Left lung (tissue), 10 donors: ENCODE results near the gene TTC39B. TPM values are rescaled to one million over a fixed set of nuclear protein-coding genes. Genes with fewer than 3 reads are reported as not detected.
"Not testable (repeated sequence)": the region's sequence is repeated elsewhere in the genome, so short reads cannot be mapped to it uniquely, and the experiment has no call there.

Experiments used
- ATAC-seq: fragments of 200-7000 bp; cut with Tn5 transposase; one replicate; pipeline ENCODE4 v1.9.1; 2020; ENCODE audit warnings: moderate library complexity
- DNase-seq, 4 donors: peaks; one replicate each; pipeline ENCODE4 v3.0.0-alpha.2; 2013 to 2020
- H3K27ac ChIP-seq, 2 donors: fragments of 200-600 bp; sonication (generic) in 1 of 2; one replicate each; pipeline versions ENCODE4 v1.5.0 to v1.8.0; 2020 to 2021
- H3K27me3 ChIP-seq, 2 donors: fragments of 200-600 bp; sonication (generic) in 1 of 2; one replicate each; pipeline versions ENCODE4 v1.5.0 to v1.8.0; 2020 to 2021
- H3K36me3 ChIP-seq, 2 donors: fragments of 200-600 bp; sonication (generic) in 1 of 2; one replicate each; pipeline versions ENCODE4 v1.5.0 to v1.8.0; 2020 to 2021
- H3K4me1 ChIP-seq, 2 donors: fragments of 200-600 bp; one replicate each; pipeline ENCODE4 v1.8.0; 2021
- H3K4me3 ChIP-seq, 2 donors: fragments of 200-600 bp; sonication (generic) in 1 of 2; one replicate each; pipeline versions ENCODE4 v1.5.0 to v1.8.0; 2020 to 2021; ENCODE audit warnings: mild to moderate bottlenecking in 1 of 2
- H3K9me3 ChIP-seq, 2 donors: fragments of 200-600 bp; sonication (generic) in 1 of 2; one replicate each; pipeline versions ENCODE4 v1.5.0 to v1.8.0; 2020 to 2021
- CTCF ChIP-seq, 2 donors: fragments of 200-600 bp; sonication (generic) in 1 of 2; IDR thresholded peaks; one replicate each; pipeline versions ENCODE4 v1.5.0 to v1.8.0; 2021; ENCODE audit warnings: antibody characterized with exemption in 2 of 2
- intact Hi-C, 2 donors: fragments of 100-400 bp; cut with DNase I; formaldehyde crosslinking; loops; one replicate each; pipeline versions ENCODE4 v1.11.2 to v1.14.2; 2022
- polyA plus RNA-seq, 6 donors: library from polyadenylated mRNA; unstranded; fragments of 120-200 nt; gene quantifications; one replicate each; pipeline ENCODE4 v1.2.1, GENCODE V29; 2013; ENCODE audit not compliant: insufficient read length in 6 of 6
- total RNA-seq, 2 donors: library from RNA; stranded (reverse); fragmentation: NEBNext Ultra II Directional; extraction: Animal tissue kit (Norgen Biotek cat#: 25700); gene quantifications; one replicate each; pipeline ENCODE4 v1.2.1, GENCODE V29; 2021
- donor health status: DM: no; HTN: yes; CAD: no.
- donor health status: DM: no; HTN: no; CAD: no.

The TTC39B gene
- total and polyA plus RNA-seq, 8 donors, result 10.7 to 23.2 (median 13.1) TPM

- peak; percentile 40 for ATAC-seq
- intact Hi-C loops, result no loop called here
- no peaks in the 10 kb centered on the region for H3K36me3 ChIP-seq
- no peak overlapping the region for H3K27ac ChIP-seq
- TF ChIP-seq CTCF (IDR thresholded peaks at IDR 0.05), result no peak
- no peak for DNase-seq
- peaks cover 0 to 9% of the 10 kb centered on the region in 2 donors for H3K4me1 ChIP-seq
- H3K4me3 ChIP-seq, result no peak overlapping the region
- H3K9me3 ChIP-seq, result no peaks in the 10 kb centered on the region
- no peaks in the 10 kb centered on the region for H3K27me3 ChIP-seq
Measured at GRCh38 chr9:15332939-15333338, 25.9 kb upstream of the TTC39B start.

- no peak overlapping the region for H3K4me3 ChIP-seq
- no peak for ATAC-seq
- no peaks in the 10 kb centered on the region for H3K36me3 ChIP-seq
- H3K9me3 ChIP-seq, result no peaks in the 10 kb centered on the region
- intact Hi-C loops, result no loop called here
- no peaks in the 10 kb centered on the region for H3K27me3 ChIP-seq
- peaks cover 0 to 9% of the 10 kb centered on the region in 2 donors for H3K4me1 ChIP-seq
- H3K27ac ChIP-seq, result no peak overlapping the region
- TF ChIP-seq CTCF (IDR thresholded peaks at IDR 0.05), result no peak
- no peak for DNase-seq
Measured at GRCh38 chr9:15329539-15330109, 22.6 kb upstream of the TTC39B start.

GRCh38 chr9:15328946-15329345 is 21.9 kb upstream of the TTC39B start:
- intact Hi-C loops, result no loop called here
- no peaks in the 10 kb centered on the region for H3K36me3 ChIP-seq
- DNase-seq, result no peak
- H3K9me3 ChIP-seq, result no peaks in the 10 kb centered on the region
- peaks cover 0 to 9% of the 10 kb centered on the region in 2 donors for H3K4me1 ChIP-seq
- no peak for ATAC-seq
- H3K4me3 ChIP-seq, result no peak overlapping the region
- no peak for TF ChIP-seq CTCF (IDR thresholded peaks at IDR 0.05)
- H3K27ac ChIP-seq, result no peak overlapping the region
- no peaks in the 10 kb centered on the region for H3K27me3 ChIP-seq

GRCh38 chr9:15322695-15323094 is 15.7 kb upstream of the TTC39B start:
- intact Hi-C loops, result not testable (repeated sequence)

GRCh38 chr9:15319661-15320060 is 12.6 kb upstream of the TTC39B start:
- H3K4me1 ChIP-seq, H3K27me3 ChIP-seq, H3K9me3 ChIP-seq, ATAC-seq, DNase-seq, H3K27ac ChIP-seq, H3K4me3 ChIP-seq, H3K36me3 ChIP-seq, intact Hi-C loops: not testable (repeated sequence)

More at GRCh38 chr9:15322695-15323094, 15.7 kb upstream of the TTC39B start:
- not testable (repeated sequence) for H3K4me3 ChIP-seq, DNase-seq, H3K4me1 ChIP-seq, H3K27me3 ChIP-seq, H3K36me3 ChIP-seq, ATAC-seq, H3K27ac ChIP-seq, H3K9me3 ChIP-seq

- Histone ChIP-seq H3K4me3 (no peak overlapping the region), H3K36me3 (no peaks in the 10 kb centered on the region), H3K9me3 (no peaks in the 10 kb centered on the region), H3K4me1 (no peaks in the 10 kb centered on the region), H3K27ac (no peak overlapping the region), H3K27me3 (no peaks in the 10 kb centered on the region)
- ATAC-seq (no peak), DNase-seq (no peak)
- no peak for TF ChIP-seq CTCF (IDR thresholded peaks at IDR 0.05)
- intact Hi-C loops, result no loop called here
Measured at GRCh38 chr9:15317836-15318235, 10.8 kb upstream of the TTC39B start.
